Loucy (cell line): ENCODE measurements around the gene FNDC10.

ENCODE experiments used
- EZH2phosphoT487 ChIP-seq: fragments of 200-600 bp; IDR thresholded peaks from 2 replicates; pipeline ENCODE4 v1.6.1; 2018; ENCODE audit warnings: antibody characterized with exemption, mild to moderate bottlenecking, moderate library complexity, borderline replicate concordance
- TF ChIP-seq, protein P1 (sequence below): fragments of 200-600 bp; sonication (generic); conservative IDR thresholded peaks from 2 replicates; pipeline ENCODE4 v1.5.1; 2014; ENCODE audit warnings: mild to moderate bottlenecking, antibody characterized with exemption, low read length

- TF ChIP-seq, protein P1, sequence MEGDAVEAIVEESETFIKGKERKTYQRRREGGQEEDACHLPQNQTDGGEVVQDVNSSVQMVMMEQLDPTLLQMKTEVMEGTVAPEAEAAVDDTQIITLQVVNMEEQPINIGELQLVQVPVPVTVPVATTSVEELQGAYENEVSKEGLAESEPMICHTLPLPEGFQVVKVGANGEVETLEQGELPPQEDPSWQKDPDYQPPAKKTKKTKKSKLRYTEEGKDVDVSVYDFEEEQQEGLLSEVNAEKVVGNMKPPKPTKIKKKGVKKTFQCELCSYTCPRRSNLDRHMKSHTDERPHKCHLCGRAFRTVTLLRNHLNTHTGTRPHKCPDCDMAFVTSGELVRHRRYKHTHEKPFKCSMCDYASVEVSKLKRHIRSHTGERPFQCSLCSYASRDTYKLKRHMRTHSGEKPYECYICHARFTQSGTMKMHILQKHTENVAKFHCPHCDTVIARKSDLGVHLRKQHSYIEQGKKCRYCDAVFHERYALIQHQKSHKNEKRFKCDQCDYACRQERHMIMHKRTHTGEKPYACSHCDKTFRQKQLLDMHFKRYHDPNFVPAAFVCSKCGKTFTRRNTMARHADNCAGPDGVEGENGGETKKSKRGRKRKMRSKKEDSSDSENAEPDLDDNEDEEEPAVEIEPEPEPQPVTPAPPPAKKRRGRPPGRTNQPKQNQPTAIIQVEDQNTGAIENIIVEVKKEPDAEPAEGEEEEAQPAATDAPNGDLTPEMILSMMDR, result no peak
- TF ChIP-seq EZH2phosphoT487, result no peak
These were observed 31.2 kb upstream of the FNDC10 start for GRCh38 chr1:1630965-1631781.
